ENCODE results near the gene CENPF. TPM values are rescaled to one million over a fixed set of nuclear protein-coding genes. Genes with fewer than 3 reads are reported as not detected.

Gene CENPF
- total and polyA plus RNA-seq, 2 experiments from 2014 or later: 123 to 376 TPM

GRCh38 chr1:214579183-214579582 is 23.8 kb upstream of the CENPF start (continued):
- TF ChIP-seq ETS1 (IDR thresholded peaks at IDR 0.05): no peak

GRCh38 chr1:214581785-214582184 is 21.2 kb upstream of the CENPF start:
- Mint-ChIP-seq H3K36me3 (ENCODE audit: low read depth) (peaks cover 13% of the 10 kb centered on the region), H3K4me3 (no peak overlapping the region), H3K4me1 (peaks cover 16% of the 10 kb centered on the region), H3K27me3 (ENCODE audit: insufficient read depth, low read depth, poor library complexity) (peaks cover 5% of the 10 kb centered on the region), H3K27ac (no peak overlapping the region), H3K9me3 (peaks cover 14% of the 10 kb centered on the region)
- Histone ChIP-seq H2AFZ (peak overlapping the region; percentile 48; the same call in 1 of the 2 replicates), H3K4me1 (ENCODE audit: insufficient read depth) (peaks cover 11% of the 10 kb centered on the region), H3K36me3 (ENCODE audit: insufficient read depth) (peaks cover 2% of the 10 kb centered on the region; the same call in 1 of the 2 replicates), H3K4me3 (no peak overlapping the region), H3K27me3 (ENCODE audit: insufficient read depth) (no peaks in the 10 kb centered on the region), H3K4me2 (peak overlapping the region; percentile 30; the same call in 1 of the 2 replicates), H3F3A (replicated peaks; ENCODE audit: low read depth) (no peaks in the 10 kb centered on the region), H4K20me1 (replicated peaks; ENCODE audit: insufficient read depth) (no peaks in the 10 kb centered on the region), H3K79me2 (replicated peaks; ENCODE audit: insufficient read depth) (no peaks in the 10 kb centered on the region), H3K27ac (ENCODE audit: low read depth) (0 out of 2 replicates have a peak overlapping the region, but pooled peaks have one; percentile 7), H3K9me2 (ENCODE audit: insufficient read depth) (no peaks in the 10 kb centered on the region)
- ATAC-seq (no peak; the same call in 2 of the 3 replicates), DNase-seq (ENCODE audit: low spot score) (no peak)
- TF ChIP-seq EZH2 (IDR thresholded peaks at IDR 0.05; ENCODE audit: low read depth, unreplicated experiment): no peak
- no peak for TF ChIP-seq ETS1 (IDR thresholded peaks at IDR 0.05)
- TF ChIP-seq ZNF331 (CRISPR knock-in tag; IDR thresholded peaks at IDR 0.05; ENCODE audit: low read depth): no peak
- TF ChIP-seq JUNB (IDR thresholded peaks at IDR 0.05; ENCODE audit: unreplicated experiment): no peak

GRCh38 chr1:214582289-214582891 is 20.6 kb upstream of the CENPF start:
- H3K27ac Mint-ChIP-seq: no peak overlapping the region
- ATAC-seq: peak; percentile 94
- H3K4me1 ChIP-seq (ENCODE audit: insufficient read depth): peaks cover 11% of the 10 kb centered on the region
- no peak overlapping the region for H3K4me3 ChIP-seq
- no peaks in the 10 kb centered on the region for H4K20me1 ChIP-seq (replicated peaks; ENCODE audit: insufficient read depth)
- H3K79me2 ChIP-seq (replicated peaks; ENCODE audit: insufficient read depth): no peaks in the 10 kb centered on the region
- H3K36me3 ChIP-seq (ENCODE audit: insufficient read depth): no peaks in the 10 kb centered on the region
- no peaks in the 10 kb centered on the region for H3K9me2 ChIP-seq (ENCODE audit: insufficient read depth)
- H3K4me3 Mint-ChIP-seq: no peak overlapping the region
- H3K27me3 Mint-ChIP-seq (ENCODE audit: insufficient read depth, low read depth, poor library complexity): peaks cover 5% of the 10 kb centered on the region
- peaks cover 16% of the 10 kb centered on the region for H3K4me1 Mint-ChIP-seq
- DNase-seq (ENCODE audit: low spot score): peak; percentile 71
- H3K27me3 ChIP-seq (ENCODE audit: insufficient read depth): no peaks in the 10 kb centered on the region
- peaks cover 8% of the 10 kb centered on the region; the same call in 1 of the 3 replicates for H3K9me3 Mint-ChIP-seq
- peak overlapping the region; percentile 30; the same call in 1 of the 2 replicates for H3K4me2 ChIP-seq
- H3K27ac ChIP-seq (ENCODE audit: low read depth): 0 out of 2 replicates have a peak overlapping the region, but pooled peaks have one; percentile 7
- no peaks in the 10 kb centered on the region for H3F3A ChIP-seq (replicated peaks; ENCODE audit: low read depth)
- peak overlapping the region; percentile 48; the same call in 1 of the 2 replicates for H2AFZ ChIP-seq
- peaks cover 8% of the 10 kb centered on the region for H3K36me3 Mint-ChIP-seq (ENCODE audit: low read depth)
- TF ChIP-seq ETS1 (IDR thresholded peaks at IDR 0.05) (no peak), ZNF114 (CRISPR knock-in tag; IDR thresholded peaks at IDR 0.05) (no peak), CREB1 (CRISPR knock-in tag; IDR thresholded peaks at IDR 0.05; ENCODE audit: low read depth) (no peak), CTCF (conservative IDR thresholded peaks at IDR 0.05; ENCODE audit: low read depth in 2 of 2) (no peak)

Measured in GM23338 (cell line).